Peyer's patch (tissue), 4 donors: Measurements from ENCODE around the gene PTGER2.

Source experiments
- CTCF ChIP-seq, 6 experiments: fragments of 450-650 bp in 4 of 6; fragments of 200-600 bp in 2 of 6; sonication (generic) in 1 of 6; IDR thresholded peaks; one replicate each; pipeline ENCODE4 v1.5.1; 2017 to 2019; ENCODE audit warnings: antibody characterized with exemption in 6 of 6, mild to moderate bottlenecking in 3 of 6, moderate library complexity in 1 of 6
- POLR2A ChIP-seq, 2 donors: fragments of 450-650 bp; IDR thresholded peaks; one replicate each; pipeline ENCODE4 v1.5.1; 2017; ENCODE audit warnings: antibody characterized with exemption in 2 of 2, mild to moderate bottlenecking in 2 of 2, moderate library complexity in 2 of 2

GRCh38 chr14:52314595-52315354 lies 663 bp downstream of the PTGER2 start:
- TF ChIP-seq POLR2A (IDR thresholded peaks at IDR 0.05) = no peak
- no peak for TF ChIP-seq CTCF (IDR thresholded peaks at IDR 0.05)
